GM19043 (cell line): ENCODE measurements around the gene PRSS57.

ENCODE experiments used
- ATAC-seq: cut with Tn5 transposase; IDR thresholded peaks from one replicate; pipeline ENCODE4 v1.9.1; 2021; ENCODE audit warnings: low read depth; ENCODE audit not compliant: unreplicated experiment

Gene PRSS57

GRCh38 chr19:639253-640160, 55.7 kb downstream of the PRSS57 start, which contains the start of gene FGF22:
TSS of gene FGF22 (plus strand) at chr19:639879. CDS start at chr19:639926, 47 bp downstream.
- ATAC-seq: no peak

GRCh38 chr19:638906-639252, 56.4 kb downstream of the PRSS57 start:
- ATAC-seq: no peak
